Measurements from ENCODE around the gene WNT4.

Gene WNT4

DNA sequence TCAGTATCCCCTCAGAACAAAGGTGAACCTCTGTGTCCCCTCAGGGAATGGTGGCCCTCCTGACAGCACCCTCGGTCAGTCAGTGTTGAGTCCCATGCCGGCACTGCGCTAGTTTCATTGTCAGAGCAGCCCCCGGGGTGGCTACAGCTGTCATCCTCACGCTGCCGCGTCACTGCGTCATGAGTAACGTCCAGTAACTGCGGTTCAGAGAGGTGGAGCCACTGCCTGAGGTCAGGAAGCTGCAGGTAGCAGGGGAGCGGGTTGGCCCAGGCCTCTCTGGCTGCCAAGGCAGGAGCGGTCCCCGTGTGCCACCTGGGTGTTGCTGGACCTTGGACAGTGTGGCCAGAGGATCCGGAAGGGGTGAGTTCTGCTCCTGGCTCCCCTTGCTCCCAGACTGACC, 20.2 kb upstream of the WNT4 start:
- DNase-seq, result no peak

- no peak for DNase-seq
Measured at GRCh38 chr1:22159891-22160290, 17.0 kb upstream of the WNT4 start.

- DNase-seq, result no peak
Measured at GRCh38 chr1:22158654-22159053, 15.8 kb upstream of the WNT4 start.

DNA sequence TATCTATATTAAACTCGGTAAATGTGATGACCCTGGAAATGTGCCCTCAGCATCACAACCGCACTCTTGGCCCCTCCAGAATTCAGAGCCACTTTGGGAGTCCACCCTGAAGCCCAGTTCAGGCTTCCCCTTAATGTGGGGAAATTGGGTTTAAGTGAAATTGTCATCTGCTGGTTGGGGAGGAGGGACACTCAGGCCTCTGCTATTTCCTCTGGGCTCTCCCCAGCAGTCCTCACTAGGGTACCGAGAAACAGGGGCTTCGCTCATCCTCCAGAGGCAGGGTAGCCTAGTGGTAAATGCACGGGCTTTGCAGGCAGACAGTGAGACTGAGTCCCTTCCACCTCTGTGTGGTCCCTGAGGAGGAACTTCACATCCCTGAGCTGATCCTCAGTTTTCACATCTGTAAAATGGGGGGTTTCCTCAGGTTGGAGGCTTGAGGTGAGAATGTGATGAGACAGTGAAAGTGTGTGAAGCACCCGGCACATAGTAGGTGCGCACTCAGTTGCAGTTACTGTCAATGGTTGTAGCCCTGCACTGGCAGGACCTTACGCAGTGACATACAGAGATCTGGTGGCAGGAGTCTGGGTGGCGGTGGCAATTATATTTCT, 14.6 kb upstream of the WNT4 start:
- no peak for DNase-seq

GRCh38 chr1:22155517-22155916, 12.6 kb upstream of the WNT4 start:
- no peak for DNase-seq

DNA sequence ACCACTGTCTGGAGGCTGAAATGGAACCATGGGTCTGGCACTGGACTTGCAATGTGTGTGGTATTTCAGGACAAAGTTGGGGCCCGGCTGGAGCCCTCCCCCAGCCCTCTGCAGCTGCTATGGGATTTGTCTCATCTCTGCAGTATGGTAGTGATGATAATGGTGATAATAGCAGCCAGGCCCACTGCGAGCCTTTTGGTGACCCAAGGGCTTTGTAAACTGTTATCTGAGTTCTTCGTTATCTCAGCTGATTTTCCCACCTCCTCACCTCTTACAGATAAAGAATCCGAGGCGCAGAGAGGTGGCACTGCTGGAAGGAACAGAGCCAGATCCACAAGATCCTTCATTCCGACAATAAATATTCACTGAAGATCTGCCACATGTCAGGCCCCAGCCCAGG, 11.7 kb upstream of the WNT4 start:
- DNase-seq, result no peak

GRCh38 chr1:22153660-22154437, 11.0 kb upstream of the WNT4 start:
- no peak for DNase-seq

DNA sequence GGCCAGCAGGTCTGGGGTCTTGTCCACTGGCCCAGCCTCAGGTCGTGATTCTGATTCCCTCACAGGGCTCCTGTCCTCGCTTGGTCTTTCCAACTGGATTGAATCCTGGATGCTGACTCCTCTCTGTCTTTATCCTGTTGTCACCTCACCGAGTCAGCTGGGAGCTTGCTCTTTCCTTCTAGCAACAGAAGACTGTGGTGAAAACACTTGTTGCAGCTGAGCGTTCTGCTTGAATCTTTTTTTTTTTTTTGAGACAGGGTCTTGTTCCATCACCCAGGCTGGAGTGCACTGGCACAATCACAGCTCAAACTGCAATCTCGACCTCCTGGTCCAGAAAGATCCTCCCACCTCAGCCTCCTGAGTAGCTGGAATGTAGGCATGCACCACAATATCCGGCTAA, 8.0 kb upstream of the WNT4 start:
- DNase-seq, result no peak

DNA sequence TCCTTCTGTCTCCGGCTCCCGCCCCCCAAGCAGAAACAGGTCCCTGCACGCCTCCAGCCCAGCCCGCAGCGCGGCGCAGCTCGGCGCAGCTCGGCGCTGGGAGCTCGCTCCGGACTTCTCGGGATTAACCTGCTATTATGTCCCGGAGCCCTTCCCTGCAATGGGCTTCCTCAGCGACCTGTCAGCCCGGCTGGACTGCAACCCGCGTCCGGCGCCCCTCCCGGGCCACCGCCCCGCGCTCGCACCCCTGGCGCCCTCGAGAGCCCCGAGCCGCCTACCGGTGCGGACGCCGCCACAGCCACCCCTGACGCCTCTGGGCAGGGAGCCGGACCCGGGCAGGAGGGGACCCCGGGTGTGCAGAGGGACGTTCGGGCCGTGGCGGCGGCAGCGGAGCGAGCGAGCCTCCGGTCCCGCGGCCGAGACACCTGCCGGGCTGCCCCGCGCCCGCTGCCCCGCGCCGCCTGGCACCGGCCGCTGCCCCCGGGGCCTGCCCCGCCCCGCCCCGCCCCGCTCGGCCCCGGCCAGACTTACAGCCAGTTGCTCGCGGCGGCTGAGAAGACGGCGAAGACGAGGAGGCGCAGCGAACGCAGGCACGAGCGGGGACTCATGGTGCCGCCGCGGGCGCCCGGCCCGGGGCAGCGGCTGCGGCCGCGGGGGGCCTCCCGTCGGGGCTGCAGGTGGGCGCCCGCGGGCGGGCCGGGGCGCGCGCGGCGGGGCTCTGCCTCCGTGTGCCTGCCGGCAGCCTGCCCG, 407 bp downstream of the WNT4 start:
- DNase-seq, result no peak

DNA sequence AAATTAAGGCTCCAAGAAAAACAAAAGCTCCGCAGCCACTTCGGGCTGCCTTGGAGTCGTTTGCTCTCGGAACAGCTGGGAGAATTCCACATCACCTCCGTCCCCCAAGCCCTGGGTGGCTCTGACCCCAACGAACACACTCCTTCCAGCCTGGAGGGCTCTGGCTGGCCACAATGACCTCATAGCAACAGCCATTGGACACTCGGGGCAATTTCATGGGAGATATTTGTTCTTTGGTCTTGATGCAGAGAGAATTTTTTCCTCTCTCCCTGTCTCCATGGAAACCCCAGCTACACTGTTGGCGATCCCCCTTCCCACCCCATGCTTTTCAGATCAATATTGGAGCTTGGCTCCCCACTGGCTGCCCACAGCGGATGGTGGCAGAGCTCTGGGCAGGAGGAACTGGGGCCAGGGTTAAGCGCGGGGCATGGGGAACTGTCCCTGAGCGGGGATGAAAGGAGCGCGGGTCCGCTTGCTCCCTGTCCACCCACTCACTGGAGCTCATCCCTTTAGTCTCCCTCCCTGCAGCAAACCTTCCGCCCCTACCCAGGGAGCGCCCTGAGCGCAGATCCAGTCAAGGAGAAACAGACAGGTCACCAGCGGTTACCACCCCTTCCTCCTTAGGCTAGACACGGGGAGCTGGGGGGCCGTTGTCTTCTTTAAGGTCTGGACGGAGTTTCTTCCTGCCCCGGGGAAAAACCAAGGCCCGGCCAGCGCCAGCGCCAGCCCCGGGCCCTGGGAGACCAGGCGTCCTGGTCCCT, 1.2 kb downstream of the WNT4 start:
- DNase-seq, result no peak

GRCh38 chr1:22140694-22141093, 2.2 kb downstream of the WNT4 start:
- DNase-seq, result no peak

GRCh38 chr1:22139817-22140216, 3.1 kb downstream of the WNT4 start:
- DNase-seq, result no peak

DNA sequence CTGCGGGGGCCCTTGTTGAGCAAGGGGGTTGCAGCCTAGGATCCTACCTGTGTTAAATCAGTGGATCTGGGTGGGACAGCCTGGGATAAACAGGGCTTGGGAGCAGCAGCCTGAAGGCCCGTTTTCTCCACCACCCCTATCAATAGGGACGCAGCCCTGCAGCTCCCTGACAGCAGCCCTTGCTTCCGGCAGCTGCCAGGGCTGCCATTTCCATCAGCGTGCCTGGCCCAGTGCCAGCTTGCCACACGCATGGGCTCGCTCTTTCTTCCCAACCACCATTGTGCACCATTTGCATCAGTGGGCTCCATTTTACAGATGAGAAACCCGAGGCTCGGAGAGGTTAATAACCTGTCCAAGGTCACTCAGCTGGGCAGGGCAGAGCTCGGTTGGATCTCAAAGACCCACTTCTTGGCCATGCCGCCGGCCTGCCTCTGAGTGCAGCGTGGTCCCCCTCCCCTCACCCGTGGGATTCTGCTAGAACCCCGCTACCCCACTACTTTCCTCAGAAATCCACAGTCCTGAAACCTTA, 3.8 kb downstream of the WNT4 start:
- no peak for DNase-seq

- no peak for DNase-seq
Measured at GRCh38 chr1:22137004-22137720, 5.7 kb downstream of the WNT4 start.

DNA sequence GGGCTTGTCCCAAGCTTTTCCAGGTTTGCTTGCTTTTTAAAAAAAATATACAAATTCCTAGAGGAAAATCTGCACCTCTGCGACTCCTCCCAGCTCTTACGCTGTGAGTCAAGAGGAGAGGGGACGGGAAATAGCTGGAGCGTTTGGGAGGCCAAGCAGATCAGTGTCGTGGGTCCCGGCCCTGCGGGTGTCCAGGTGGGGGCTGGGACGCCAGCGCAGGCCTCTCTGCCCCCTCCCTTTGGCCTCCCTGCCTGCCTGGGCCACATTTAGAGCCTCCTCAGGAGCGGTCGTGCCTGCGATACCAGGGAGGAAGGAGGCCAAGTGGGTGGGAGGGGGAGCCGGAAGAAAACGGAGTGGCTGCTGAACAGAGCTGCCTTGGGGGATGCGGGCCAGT, 9.0 kb downstream of the WNT4 start:
- no peak for DNase-seq

GRCh38 chr1:22133247-22133930, 9.5 kb downstream of the WNT4 start:
- no peak for DNase-seq

GRCh38 chr1:22132517-22133235, 10.2 kb downstream of the WNT4 start:
- DNase-seq, result no peak

- DNase-seq, result no peak
Measured at GRCh38 chr1:22131875-22132486, 10.9 kb downstream of the WNT4 start.

GRCh38 chr1:22131062-22131461, 11.8 kb downstream of the WNT4 start:
- no peak for DNase-seq

DNA sequence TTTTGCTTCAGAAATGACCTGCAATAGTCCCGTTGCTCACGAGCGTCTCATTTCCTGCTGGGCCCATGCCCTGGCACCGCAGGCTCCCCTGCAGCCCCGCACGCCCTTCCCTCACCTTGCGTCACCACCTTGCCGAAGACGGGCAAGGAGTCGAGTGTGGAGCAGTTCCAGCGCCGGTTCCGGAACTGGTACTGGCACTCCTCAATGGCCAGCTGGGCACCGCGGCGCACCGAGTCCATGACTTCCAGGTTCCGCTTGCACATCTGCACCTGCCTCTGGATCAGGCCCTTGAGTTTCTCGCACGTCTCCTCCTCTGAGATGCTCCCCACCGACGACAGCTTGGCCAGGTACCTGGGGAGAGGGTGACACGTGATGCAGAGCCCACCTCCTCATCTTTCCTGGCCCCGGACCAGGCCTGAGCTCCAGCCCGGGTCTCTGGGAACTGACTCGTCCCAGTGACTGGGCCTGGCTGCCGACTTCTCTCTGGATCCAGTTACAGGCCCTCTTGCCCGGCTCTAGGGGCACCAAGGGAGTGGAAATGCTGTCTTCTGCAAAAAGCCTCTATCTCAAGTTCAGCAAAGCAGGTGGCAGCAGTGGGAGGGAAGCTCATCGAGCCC, 13.3 kb downstream of the WNT4 start:
- DNase-seq, result no peak

Data from NCI-H526 treated with DMSO at 0.1 percent for 48 hours (cell line).